ENCODE measurements around the gene CDH4. TPM values are rescaled to one million over a fixed set of nuclear protein-coding genes. Genes with fewer than 3 reads are reported as not detected.

CDH4 gene
- total RNA-seq, 1 donor from 2014 or later: 39.7 TPM

DNA sequence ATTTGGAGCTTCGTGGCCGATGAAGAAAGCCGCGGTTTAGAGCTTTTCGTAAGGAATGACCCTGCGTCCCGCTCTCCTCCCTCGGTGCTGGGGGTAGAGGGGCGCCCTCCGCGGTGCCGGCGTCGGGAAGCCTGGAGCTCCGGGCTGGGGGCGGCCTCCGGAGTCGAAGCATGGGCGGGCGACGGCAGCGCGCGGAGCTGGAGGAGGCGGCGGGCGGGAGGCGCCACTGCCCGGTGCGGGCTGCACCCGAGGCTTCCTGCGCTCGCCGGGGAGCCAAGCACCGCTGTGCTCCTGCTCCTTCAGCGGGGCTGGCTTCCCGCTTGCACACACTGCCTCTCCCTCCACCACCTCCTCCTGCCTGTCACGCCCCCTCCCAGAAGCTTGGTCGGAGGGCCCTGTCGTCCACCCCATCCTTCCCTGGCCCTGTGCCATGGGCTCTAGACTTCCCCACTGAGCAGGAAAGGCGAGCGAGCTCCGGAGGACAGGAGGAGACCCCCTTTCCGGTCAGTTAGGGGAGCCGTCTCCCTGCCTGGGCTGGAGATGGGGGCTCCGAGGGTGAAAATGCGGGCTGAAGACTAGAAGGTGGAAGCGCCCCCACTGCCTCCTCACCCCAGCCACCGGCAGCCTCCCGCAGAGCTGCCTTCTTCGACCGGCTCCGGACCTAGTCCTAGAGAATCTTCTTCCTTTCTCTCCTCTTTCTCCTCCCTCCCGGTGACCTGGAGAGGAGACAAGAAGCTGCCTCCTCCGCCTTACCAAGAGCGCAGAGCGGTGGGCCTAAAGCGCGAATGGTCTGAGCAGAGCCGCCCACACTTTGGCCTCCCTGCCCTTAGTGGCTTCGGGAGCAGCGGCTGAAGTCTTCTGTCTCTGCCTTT lies 1.8 kb downstream of the CDH4 start:
- TF ChIP-seq CTCF (IDR thresholded peaks at IDR 0.05; ENCODE audit: insufficient read depth, low read length, poor library complexity, severe bottlenecking): no peak
- Histone ChIP-seq H3K4me3 (ENCODE audit: low read depth, low read length) (peak overlapping the region; percentile 58), H3K27me3 (ENCODE audit: control insufficient read depth, insufficient read depth, low read length) (peaks cover 5% of the 10 kb centered on the region), H3K36me3 (ENCODE audit: control insufficient read depth, insufficient read depth, low read length) (no peaks in the 10 kb centered on the region)
- DNase-seq (ENCODE audit: low read depth): no peak

DNA sequence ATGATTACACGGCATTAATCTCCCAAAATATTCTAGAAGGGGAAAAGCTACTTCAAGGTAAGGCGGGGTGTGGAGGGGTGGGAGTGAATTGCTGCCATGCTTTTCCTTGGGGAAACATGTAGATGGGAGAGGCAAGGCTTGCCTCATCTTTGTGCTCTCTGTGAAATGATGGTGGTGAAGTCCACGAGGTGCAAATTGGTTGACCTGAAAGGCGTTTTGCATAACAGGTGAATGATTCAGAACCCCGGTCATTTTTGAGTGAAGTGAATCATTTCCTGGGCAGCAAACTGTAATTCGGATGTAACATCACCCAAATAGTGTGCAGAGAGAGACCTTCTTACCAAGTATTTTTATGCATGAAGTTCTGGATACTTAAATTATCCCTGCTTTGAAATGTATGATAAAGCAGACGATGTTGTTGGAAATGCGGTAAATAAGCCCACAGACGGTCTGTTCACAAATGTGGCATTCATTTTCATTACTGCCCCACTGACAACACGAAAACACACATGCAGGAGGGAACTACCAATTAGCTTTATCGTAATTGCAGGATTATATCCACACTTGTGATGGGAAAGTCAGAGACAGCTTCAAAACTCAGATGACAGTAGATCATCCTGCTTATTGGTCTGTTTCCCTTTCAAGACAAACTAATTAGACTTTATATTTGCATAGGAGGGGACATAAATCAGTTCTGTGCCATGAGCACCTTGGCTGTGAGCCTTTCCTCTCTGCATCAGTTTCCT lies 3.0 kb downstream of the CDH4 start:
- no peak for TF ChIP-seq CTCF (IDR thresholded peaks at IDR 0.05; ENCODE audit: insufficient read depth, low read length, poor library complexity, severe bottlenecking)
- DNase-seq (ENCODE audit: low read depth): peak; percentile 38
- Histone ChIP-seq H3K27me3 (ENCODE audit: control insufficient read depth, insufficient read depth, low read length) (peaks cover 5% of the 10 kb centered on the region), H3K4me3 (ENCODE audit: low read depth, low read length) (no peak overlapping the region), H3K36me3 (ENCODE audit: control insufficient read depth, insufficient read depth, low read length) (no peaks in the 10 kb centered on the region)

GRCh38 chr20:61256365-61256764 lies 4.3 kb downstream of the CDH4 start:
- Histone ChIP-seq H3K4me3 (ENCODE audit: low read depth, low read length) (no peak overlapping the region), H3K36me3 (ENCODE audit: control insufficient read depth, insufficient read depth, low read length) (no peaks in the 10 kb centered on the region), H3K27me3 (ENCODE audit: control insufficient read depth, insufficient read depth, low read length) (peaks cover under 1% of the 10 kb centered on the region)
- peak; percentile 9 for DNase-seq (ENCODE audit: low read depth)
- TF ChIP-seq CTCF (IDR thresholded peaks at IDR 0.05; ENCODE audit: insufficient read depth, low read length, poor library complexity, severe bottlenecking): no peak

DNA sequence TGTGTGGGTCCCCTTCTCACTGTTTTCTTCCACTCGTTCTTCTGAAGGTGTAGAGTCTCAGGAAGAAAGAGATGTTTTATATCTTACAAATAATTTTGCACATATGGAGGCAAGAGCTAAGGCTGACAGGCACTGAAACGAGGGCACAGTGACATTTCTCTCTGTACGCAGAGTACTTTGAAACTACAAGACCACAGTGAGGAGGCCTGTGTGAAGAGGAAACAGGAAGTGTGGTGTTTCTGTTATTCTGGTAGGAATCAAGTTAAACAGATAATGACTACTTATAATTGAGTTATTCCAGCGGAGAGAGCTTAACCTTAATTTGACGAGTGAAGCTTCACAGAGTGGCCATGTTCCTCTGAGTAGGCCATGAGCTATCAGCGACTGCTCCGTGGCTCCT lies 4.8 kb downstream of the CDH4 start:
- H3K36me3 ChIP-seq (ENCODE audit: control insufficient read depth, insufficient read depth, low read length): no peaks in the 10 kb centered on the region
- H3K4me3 ChIP-seq (ENCODE audit: low read depth, low read length): no peak overlapping the region
- no peaks in the 10 kb centered on the region for H3K27me3 ChIP-seq (ENCODE audit: control insufficient read depth, insufficient read depth, low read length)
- no peak for TF ChIP-seq CTCF (IDR thresholded peaks at IDR 0.05; ENCODE audit: insufficient read depth, low read length, poor library complexity, severe bottlenecking)
- no peak for DNase-seq (ENCODE audit: low read depth)

- H3K27me3 ChIP-seq (ENCODE audit: control insufficient read depth, insufficient read depth, low read length): no peaks in the 10 kb centered on the region
Measured at GRCh38 chr20:61257611-61258010, 5.5 kb downstream of the CDH4 start.

More at GRCh38 chr20:61257611-61258010, 5.5 kb downstream of the CDH4 start:
- Histone ChIP-seq H3K4me3 (ENCODE audit: low read depth, low read length) (no peak overlapping the region), H3K36me3 (ENCODE audit: control insufficient read depth, insufficient read depth, low read length) (no peaks in the 10 kb centered on the region)
- no peak for TF ChIP-seq CTCF (IDR thresholded peaks at IDR 0.05; ENCODE audit: insufficient read depth, low read length, poor library complexity, severe bottlenecking)
- peak; percentile 14 for DNase-seq (ENCODE audit: low read depth)
